ENCODE measurements around the gene BMAL2.

The BMAL2 gene

GRCh38 chr12:27332714-27333402 is at the start of gene BMAL2:
TSS of gene BMAL2 (plus strand) at chr12:27332836. CDS start at chr12:27333073, 237 bp downstream.
- Histone ChIP-seq H3K27me3 (ENCODE audit: control insufficient read depth, insufficient read depth, low read length) (no peaks in the 10 kb centered on the region), H3K36me3 (ENCODE audit: control insufficient read depth, insufficient read depth, low read length) (no peaks in the 10 kb centered on the region), H3K9ac (ENCODE audit: low read length) (peak within 1 kb of the TSS; percentile 81), H3K9me3 (ENCODE audit: control insufficient read depth, low read length) (no peaks in the 10 kb centered on the region), H3K4me3 (ENCODE audit: low read length) (peak within 1 kb of the TSS; percentile 64), H3K4me1 (ENCODE audit: control insufficient read depth, insufficient read depth, low read length) (peaks cover 49% of the 10 kb centered on the region)

GRCh38 chr12:27284021-27284420 is 48.6 kb upstream of the BMAL2 start:
- Histone ChIP-seq H3K36me3 (ENCODE audit: control insufficient read depth, insufficient read depth, low read length) (no peaks in the 10 kb centered on the region), H3K4me1 (ENCODE audit: control insufficient read depth, insufficient read depth, low read length) (peaks cover 49% of the 10 kb centered on the region), H3K9ac (ENCODE audit: low read length) (no peak overlapping the region), H3K27me3 (ENCODE audit: control insufficient read depth, insufficient read depth, low read length) (no peaks in the 10 kb centered on the region), H3K4me3 (ENCODE audit: low read length) (no peak overlapping the region), H3K9me3 (ENCODE audit: control insufficient read depth, low read length) (no peaks in the 10 kb centered on the region)

- Histone ChIP-seq H3K36me3 (ENCODE audit: control insufficient read depth, insufficient read depth, low read length) (no peaks in the 10 kb centered on the region), H3K9ac (ENCODE audit: low read length) (no peak overlapping the region), H3K27me3 (ENCODE audit: control insufficient read depth, insufficient read depth, low read length) (no peaks in the 10 kb centered on the region), H3K4me1 (ENCODE audit: control insufficient read depth, insufficient read depth, low read length) (peaks cover 48% of the 10 kb centered on the region), H3K4me3 (ENCODE audit: low read length) (no peak overlapping the region), H3K9me3 (ENCODE audit: control insufficient read depth, low read length) (no peaks in the 10 kb centered on the region)
These were observed 47.9 kb upstream of the BMAL2 start for GRCh38 chr12:27284751-27285150.

- no peak overlapping the region for H3K4me3 ChIP-seq (ENCODE audit: low read length)
- H3K9me3 ChIP-seq (ENCODE audit: control insufficient read depth, low read length): no peaks in the 10 kb centered on the region
- H3K36me3 ChIP-seq (ENCODE audit: control insufficient read depth, insufficient read depth, low read length): no peaks in the 10 kb centered on the region
- no peak overlapping the region for H3K9ac ChIP-seq (ENCODE audit: low read length)
- peaks cover 45% of the 10 kb centered on the region for H3K4me1 ChIP-seq (ENCODE audit: control insufficient read depth, insufficient read depth, low read length)
- H3K27me3 ChIP-seq (ENCODE audit: control insufficient read depth, insufficient read depth, low read length): no peaks in the 10 kb centered on the region
These were observed 47.2 kb upstream of the BMAL2 start for GRCh38 chr12:27285403-27285802.

- H3K4me3 ChIP-seq (ENCODE audit: low read length): no peak overlapping the region
- H3K9ac ChIP-seq (ENCODE audit: low read length): no peak overlapping the region
- H3K9me3 ChIP-seq (ENCODE audit: control insufficient read depth, low read length): no peaks in the 10 kb centered on the region
- H3K36me3 ChIP-seq (ENCODE audit: control insufficient read depth, insufficient read depth, low read length): no peaks in the 10 kb centered on the region
- H3K4me1 ChIP-seq (ENCODE audit: control insufficient read depth, insufficient read depth, low read length): peaks cover 42% of the 10 kb centered on the region
- H3K27me3 ChIP-seq (ENCODE audit: control insufficient read depth, insufficient read depth, low read length): no peaks in the 10 kb centered on the region
These were observed 43.2 kb upstream of the BMAL2 start for GRCh38 chr12:27289414-27289813.

GRCh38 chr12:27290501-27291168 is 42.0 kb upstream of the BMAL2 start:
- Histone ChIP-seq H3K9me3 (ENCODE audit: control insufficient read depth, low read length) (no peaks in the 10 kb centered on the region), H3K4me3 (ENCODE audit: low read length) (no peak overlapping the region), H3K27me3 (ENCODE audit: control insufficient read depth, insufficient read depth, low read length) (no peaks in the 10 kb centered on the region), H3K9ac (ENCODE audit: low read length) (no peak overlapping the region), H3K4me1 (ENCODE audit: control insufficient read depth, insufficient read depth, low read length) (peaks cover 32% of the 10 kb centered on the region), H3K36me3 (ENCODE audit: control insufficient read depth, insufficient read depth, low read length) (no peaks in the 10 kb centered on the region)

- H3K9ac ChIP-seq (ENCODE audit: low read length): no peak overlapping the region
- H3K27me3 ChIP-seq (ENCODE audit: control insufficient read depth, insufficient read depth, low read length): no peaks in the 10 kb centered on the region
- no peak overlapping the region for H3K4me3 ChIP-seq (ENCODE audit: low read length)
- peaks cover 31% of the 10 kb centered on the region for H3K4me1 ChIP-seq (ENCODE audit: control insufficient read depth, insufficient read depth, low read length)
- H3K9me3 ChIP-seq (ENCODE audit: control insufficient read depth, low read length): no peaks in the 10 kb centered on the region
- H3K36me3 ChIP-seq (ENCODE audit: control insufficient read depth, insufficient read depth, low read length): no peaks in the 10 kb centered on the region
These were observed 40.8 kb upstream of the BMAL2 start for GRCh38 chr12:27291862-27292261.

- no peaks in the 10 kb centered on the region for H3K36me3 ChIP-seq (ENCODE audit: control insufficient read depth, insufficient read depth, low read length)
- no peak overlapping the region for H3K9ac ChIP-seq (ENCODE audit: low read length)
- H3K27me3 ChIP-seq (ENCODE audit: control insufficient read depth, insufficient read depth, low read length): no peaks in the 10 kb centered on the region
- H3K9me3 ChIP-seq (ENCODE audit: control insufficient read depth, low read length): no peaks in the 10 kb centered on the region
- no peak overlapping the region for H3K4me3 ChIP-seq (ENCODE audit: low read length)
- H3K4me1 ChIP-seq (ENCODE audit: control insufficient read depth, insufficient read depth, low read length): peaks cover 31% of the 10 kb centered on the region
These were observed 39.9 kb upstream of the BMAL2 start for GRCh38 chr12:27292718-27293117.

GRCh38 chr12:27293463-27293862 is 39.2 kb upstream of the BMAL2 start:
- no peak overlapping the region for H3K9ac ChIP-seq (ENCODE audit: low read length)
- peaks cover 31% of the 10 kb centered on the region for H3K4me1 ChIP-seq (ENCODE audit: control insufficient read depth, insufficient read depth, low read length)
- H3K9me3 ChIP-seq (ENCODE audit: control insufficient read depth, low read length): no peaks in the 10 kb centered on the region
- H3K27me3 ChIP-seq (ENCODE audit: control insufficient read depth, insufficient read depth, low read length): no peaks in the 10 kb centered on the region
- no peaks in the 10 kb centered on the region for H3K36me3 ChIP-seq (ENCODE audit: control insufficient read depth, insufficient read depth, low read length)
- H3K4me3 ChIP-seq (ENCODE audit: low read length): no peak overlapping the region

GRCh38 chr12:27296674-27297073 is 36.0 kb upstream of the BMAL2 start:
- peaks cover 15% of the 10 kb centered on the region for H3K4me1 ChIP-seq (ENCODE audit: control insufficient read depth, insufficient read depth, low read length)
- no peak overlapping the region for H3K9ac ChIP-seq (ENCODE audit: low read length)
- no peaks in the 10 kb centered on the region for H3K36me3 ChIP-seq (ENCODE audit: control insufficient read depth, insufficient read depth, low read length)
- no peaks in the 10 kb centered on the region for H3K9me3 ChIP-seq (ENCODE audit: control insufficient read depth, low read length)
- no peak overlapping the region for H3K4me3 ChIP-seq (ENCODE audit: low read length)
- H3K27me3 ChIP-seq (ENCODE audit: control insufficient read depth, insufficient read depth, low read length): no peaks in the 10 kb centered on the region

GRCh38 chr12:27297566-27297965 is 35.1 kb upstream of the BMAL2 start:
- Histone ChIP-seq H3K4me3 (ENCODE audit: low read length) (no peak overlapping the region), H3K9me3 (ENCODE audit: control insufficient read depth, low read length) (no peaks in the 10 kb centered on the region), H3K9ac (ENCODE audit: low read length) (no peak overlapping the region), H3K36me3 (ENCODE audit: control insufficient read depth, insufficient read depth, low read length) (no peaks in the 10 kb centered on the region), H3K4me1 (ENCODE audit: control insufficient read depth, insufficient read depth, low read length) (peaks cover 12% of the 10 kb centered on the region), H3K27me3 (ENCODE audit: control insufficient read depth, insufficient read depth, low read length) (no peaks in the 10 kb centered on the region)

- Histone ChIP-seq H3K4me1 (ENCODE audit: control insufficient read depth, insufficient read depth, low read length) (peaks cover 4% of the 10 kb centered on the region), H3K9me3 (ENCODE audit: control insufficient read depth, low read length) (no peaks in the 10 kb centered on the region)
These were observed 33.5 kb upstream of the BMAL2 start for GRCh38 chr12:27299102-27299501.

More at GRCh38 chr12:27299102-27299501, 33.5 kb upstream of the BMAL2 start:
- Histone ChIP-seq H3K9ac (ENCODE audit: low read length) (no peak overlapping the region), H3K36me3 (ENCODE audit: control insufficient read depth, insufficient read depth, low read length) (no peaks in the 10 kb centered on the region), H3K4me3 (ENCODE audit: low read length) (no peak overlapping the region), H3K27me3 (ENCODE audit: control insufficient read depth, insufficient read depth, low read length) (no peaks in the 10 kb centered on the region)
